Posterior vena cava (tissue), 2 donors: ENCODE results near the gene CUEDC2. TPM values are rescaled to one million over a fixed set of nuclear protein-coding genes. Genes with fewer than 3 reads are reported as not detected.

Source experiments
- DNase-seq: peaks from one replicate; pipeline ENCODE4 v3.0.0-alpha.2; 2020; ENCODE audit warnings: low spot score
- intact Hi-C, 2 donors: fragments of 100-400 bp; cut with DNase I; formaldehyde crosslinking; loops; one replicate each; pipeline versions ENCODE4 v1.14.1 to v1.14.2; 2022 to 2023
- total RNA-seq, 2 donors: library from RNA; stranded (reverse); fragmentation: NEBNext Ultra II Directional; extraction: Animal tissue kit (Norgen Biotek cat#: 25700); gene quantifications; one replicate each; pipeline ENCODE4 v1.2.1, GENCODE V29; 2021
- donor health status: DM: yes; HTN: yes; CAD: no.
- donor health status: DM: yes; HTN: yes; CAD: no.

The CUEDC2 gene
- total RNA-seq, 2 donors from 2014 or later, result 35.7 to 40.9 TPM

- no peak for DNase-seq
- intact Hi-C loops, result no loop called here
Observed at GRCh38 chr10:102414749-102415148, 17.6 kb downstream of the CUEDC2 start.

- DNase-seq, result no peak
- intact Hi-C loops, result no loop called here
Observed at GRCh38 chr10:102413806-102414561, 18.4 kb downstream of the CUEDC2 start.

- DNase-seq, result no peak
- intact Hi-C loops, result no loop called here
Observed at GRCh38 chr10:102413053-102413705, 19.2 kb downstream of the CUEDC2 start.

GRCh38 chr10:102412293-102412692, 20.1 kb downstream of the CUEDC2 start:
- intact Hi-C loops, result no loop called here
- DNase-seq, result no peak

- DNase-seq, result no peak
- intact Hi-C loops, result no loop called here
Observed at GRCh38 chr10:102411341-102412255, 20.8 kb downstream of the CUEDC2 start.

GRCh38 chr10:102410429-102411073, 21.8 kb downstream of the CUEDC2 start:
- intact Hi-C loops, result no loop called here
- no peak for DNase-seq

GRCh38 chr10:102409604-102410428, 22.6 kb downstream of the CUEDC2 start:
- no peak for DNase-seq
- intact Hi-C loops, result no loop called here

- no peak for DNase-seq
- intact Hi-C loops, result no loop called here
Observed at GRCh38 chr10:102408728-102409603, 23.4 kb downstream of the CUEDC2 start.

GRCh38 chr10:102408131-102408727, 24.1 kb downstream of the CUEDC2 start:
- intact Hi-C loops, result no loop called here
- DNase-seq, result no peak

GRCh38 chr10:102407425-102408130, 24.8 kb downstream of the CUEDC2 start:
- no peak for DNase-seq
- intact Hi-C loops, result no loop called here

GRCh38 chr10:102406815-102407214, 25.6 kb downstream of the CUEDC2 start:
- intact Hi-C loops, result no loop called here
- DNase-seq, result no peak

GRCh38 chr10:102405632-102406031, 26.7 kb downstream of the CUEDC2 start:
- no peak for DNase-seq
- intact Hi-C loops, result no loop called here

GRCh38 chr10:102405108-102405571, 27.2 kb downstream of the CUEDC2 start:
- DNase-seq, result no peak
- intact Hi-C loops, result no loop called here

- no peak for DNase-seq
- intact Hi-C loops, result no loop called here
Observed at GRCh38 chr10:102404361-102405107, 27.8 kb downstream of the CUEDC2 start.

GRCh38 chr10:102403115-102403514, 29.3 kb downstream of the CUEDC2 start:
- no peak for DNase-seq
- intact Hi-C loops, result no loop called here

GRCh38 chr10:102402512-102402896, 29.9 kb downstream of the CUEDC2 start:
- intact Hi-C loops, result no loop called here
- DNase-seq, result no peak
